K562 (cell line): ENCODE data around the gene NHS. TPM values are rescaled to one million over a fixed set of nuclear protein-coding genes. Genes with fewer than 3 reads are reported as not detected.

Experiments used
- ATAC-seq: fragments of 200-7000 bp; cut with Tn5 transposase; 3 replicates; pipeline ENCODE4 v1.9.1; 2020; ENCODE audit warnings: moderate library complexity
- BruUV-seq: library from RNA; stranded (reverse); fragments of 400-500 nt; replicated peaks from 2 replicates; lab custom pipeline; 2021; lab: Mats Ljungman, UMichigan
- CTCF ChIA-PET: fragments of 300-600 bp; formaldehyde crosslinking; extraction: SDS; loops from one replicate; lab custom pipeline; 2021; ENCODE audit warnings: low intra/inter-chr PET ratio; lab: Yijun Ruan, JAX
- POLR2A ChIA-PET: fragments of 300-600, 350-650 bp; sonication (Branson Sonifier 250); formaldehyde crosslinking; extraction: SDS; loops from one replicate; lab custom pipeline; 2021; ENCODE audit warnings: antibody characterized with exemption, inconsistent platforms; lab: Yijun Ruan, JAX
- DNase-seq, 4 experiments: peaks; one replicate each; pipeline versions ENCODE4 v3.0.0 to v3.0.0-alpha.2; 2011 to 2018; ENCODE audit warnings: low spot score in 3 of 4, mixed read lengths in 3 of 4; ENCODE audit errors: extremely low read depth in 1 of 4
- FAIRE-seq: peaks from 2 replicates; lab custom pipeline; 2011; peaks lifted over from hg19 to GRCh38; lab: Jason Lieb, UNC
- H2AFZ ChIP-seq: 2 replicates; pipeline ENCODE4 v1.6.0; 2011; ENCODE audit warnings: low read depth, low read length, control low read depth, inconsistent platforms
- H3K27ac ChIP-seq: fragments of 200-600 bp; 3 replicates; pipeline ENCODE4 v1.8.0; 2011; ENCODE audit warnings: low read depth, mild to moderate bottlenecking, control low read depth, inconsistent platforms, low read length, moderate library complexity, mixed read lengths; ENCODE audit errors: extremely low read depth
- H3K27me3 ChIP-seq, 2 experiments: fragments of 300-600 bp in 1 of 2; 2 replicates in 1 of 2; 3 replicates in 1 of 2; pipeline versions ENCODE4 v1.6.0 to v1.8.0; 2011; ENCODE audit warnings: inconsistent platforms in 2 of 2, low read length in 2 of 2, mild to moderate bottlenecking in 1 of 2, mixed read lengths in 1 of 2, moderate library complexity in 1 of 2; ENCODE audit not compliant: control insufficient read depth in 2 of 2, insufficient read depth in 2 of 2
- H3K36me3 ChIP-seq: fragments of 300-600 bp; 3 replicates; pipeline ENCODE4 v1.8.0; 2011; ENCODE audit warnings: mild to moderate bottlenecking, low read length, inconsistent platforms; ENCODE audit not compliant: control insufficient read depth, insufficient read depth
- H3K4me1 ChIP-seq, 2 experiments: fragments of 200-600 bp in 1 of 2; replicated peaks in 1 of 2; 2 replicates in 1 of 2; 3 replicates in 1 of 2; pipeline versions ENCODE4 v1.5.1 to v1.8.0; 2011; ENCODE audit warnings: inconsistent platforms in 2 of 2, low read length in 2 of 2, mild to moderate bottlenecking in 1 of 2, mixed read lengths in 1 of 2, moderate library complexity in 1 of 2; ENCODE audit not compliant: control insufficient read depth in 2 of 2, insufficient read depth in 2 of 2
- H3K4me2 ChIP-seq: 2 replicates; pipeline ENCODE4 v1.6.1; 2011; ENCODE audit warnings: low read length, control low read depth, inconsistent platforms, mixed read lengths; ENCODE audit not compliant: insufficient read depth
- H3K4me3 ChIP-seq: fragments of 200-600 bp; sonication (generic), shearing (Covaris generic); 2 replicates; pipeline ENCODE4 v1.5.1; 2016; ENCODE audit warnings: control low read depth, inconsistent platforms
- H3K79me2 ChIP-seq: fragments of 200-600 bp; 3 replicates; pipeline ENCODE4 v1.8.0; 2011; ENCODE audit warnings: low read length, inconsistent platforms; ENCODE audit not compliant: control insufficient read depth, insufficient read depth
- H3K9ac ChIP-seq, 2 experiments: 2 replicates each; pipeline versions ENCODE4 v1.6.0 to v1.6.1; 2011; ENCODE audit warnings: low read depth in 2 of 2, low read length in 2 of 2, control low read depth in 1 of 2, inconsistent platforms in 1 of 2, mild to moderate bottlenecking in 1 of 2, mixed read lengths in 1 of 2; ENCODE audit not compliant: insufficient read depth in 1 of 2
- H3K9me1 ChIP-seq: one replicate; pipeline ENCODE4 v1.6.0; 2011; ENCODE audit warnings: inconsistent platforms, mild to moderate bottlenecking, low read length, moderate library complexity; ENCODE audit not compliant: control insufficient read depth, insufficient read depth
- H3K9me3 ChIP-seq: replicated peaks from 2 replicates; pipeline ENCODE4 v1.5.1; 2011; ENCODE audit warnings: low read depth, low read length, inconsistent platforms; ENCODE audit not compliant: control insufficient read depth, insufficient read depth
- H4K20me1 ChIP-seq: replicated peaks from 2 replicates; pipeline ENCODE4 v1.6.1; 2011; ENCODE audit warnings: low read length, inconsistent platforms, mixed read lengths; ENCODE audit not compliant: control insufficient read depth, insufficient read depth
- DACH1 ChIP-seq: fragments of 450-650 bp; IDR thresholded peaks from 2 replicates; pipeline ENCODE4 v1.6.1; 2018; ENCODE audit not compliant: partially characterized antibody
- DIDO1 ChIP-seq: fragments of 450-650 bp; IDR thresholded peaks from 2 replicates; pipeline ENCODE4 v1.6.1; 2016; ENCODE audit warnings: low read depth, missing biosample characterization, missing genetic modification characterization
- ELF1 ChIP-seq: fragments of 200-800 bp; sonication (Bioruptor generic); IDR thresholded peaks from 2 replicates; pipeline ENCODE4 v1.6.1; 2016; ENCODE audit warnings: missing genetic modification characterization, missing compliant biosample characterization
- ERF ChIP-seq: fragments of 450-650 bp; formaldehyde crosslinking; IDR thresholded peaks from 2 replicates; pipeline ENCODE4 v1.4.0; 2020; ENCODE audit warnings: mild to moderate bottlenecking, mixed read lengths
- ETV5 ChIP-seq: sonication (generic); formaldehyde crosslinking; IDR thresholded peaks from 2 replicates; pipeline ENCODE4 v1.4.0; 2020; ENCODE audit warnings: low read depth, mild to moderate bottlenecking, missing genetic modification reagents
- JUND ChIP-seq, 2 experiments: IDR thresholded peaks; 2 replicates in 1 of 2; 3 replicates in 1 of 2; pipeline ENCODE4 v1.6.1; 2011; ENCODE audit warnings: borderline replicate concordance in 2 of 2, low read depth in 2 of 2, low read length in 2 of 2, improper control_type of control experiment in 1 of 2, missing biosample characterization in 1 of 2, missing genetic modification characterization in 1 of 2, missing genetic modification reagents in 1 of 2
- KLF13 ChIP-seq: fragments of 450-650 bp; IDR thresholded peaks from 2 replicates; pipeline ENCODE4 v1.6.1; 2016; ENCODE audit warnings: missing genetic modification characterization, low read depth, mild to moderate bottlenecking, missing compliant biosample characterization, moderate library complexity, borderline replicate concordance
- LEF1 ChIP-seq: fragments of 450-650 bp; IDR thresholded peaks from 2 replicates; pipeline ENCODE4 v1.6.1; 2016; ENCODE audit warnings: mild to moderate bottlenecking
- NBN ChIP-seq: fragments of 450-650 bp; IDR thresholded peaks from 2 replicates; pipeline ENCODE4 v1.6.1; 2016; ENCODE audit warnings: low read depth, mild to moderate bottlenecking
- NCOR1 ChIP-seq: fragments of 450-650 bp; IDR thresholded peaks from 2 replicates; pipeline ENCODE4 v1.6.1; 2016; ENCODE audit warnings: mild to moderate bottlenecking, moderate library complexity
- SAFB ChIP-seq: fragments of 200-400 bp; formaldehyde crosslinking; IDR thresholded peaks from 2 replicates; pipeline ENCODE4 v1.6.1; 2017; ENCODE audit warnings: low read depth, low read length, borderline replicate concordance
- SIRT6 ChIP-seq: IDR thresholded peaks from one replicate; pipeline ENCODE4 v1.6.1; 2012; ENCODE audit warnings: low read depth, mild to moderate bottlenecking, control low read depth, inconsistent platforms, low read length, moderate library complexity
- SIX5 ChIP-seq, 2 experiments: IDR thresholded peaks; 2 replicates each; pipeline ENCODE4 v1.6.1; 2011; ENCODE audit warnings: low read length in 2 of 2, borderline replicate concordance in 1 of 2, low read depth in 1 of 2, mild to moderate bottlenecking in 1 of 2, moderate library complexity in 1 of 2; ENCODE audit not compliant: insufficient read depth in 1 of 2
- TEAD2 ChIP-seq: fragments of 450-650 bp; IDR thresholded peaks from 2 replicates; pipeline ENCODE4 v1.6.1; 2016; ENCODE audit warnings: missing genetic modification characterization, control low read depth, missing compliant biosample characterization
- TSC22D4 ChIP-seq: fragments of 450-650 bp; IDR thresholded peaks from 2 replicates; pipeline ENCODE4 v1.6.1; 2016; ENCODE audit warnings: missing genetic modification characterization, missing biosample characterization, control low read depth
- U2AF1 ChIP-seq: fragments of 200-400 bp; formaldehyde crosslinking; optimal IDR thresholded peaks from 2 replicates; pipeline ENCODE3; 2017; ENCODE audit warnings: mild to moderate bottlenecking, low read depth, low read length, moderate library complexity
- WHSC1 ChIP-seq: IDR thresholded peaks from one replicate; pipeline ENCODE4 v1.6.1; 2012; ENCODE audit warnings: low read length, control low read depth, inconsistent platforms
- ZNF133 ChIP-seq: fragments of 250-450 bp; sonication (Bioruptor Pico); IDR thresholded peaks from 2 replicates; pipeline ENCODE4 v1.4.0; 2020; ENCODE audit warnings: mild to moderate bottlenecking
- ZNF146 ChIP-seq: IDR thresholded peaks from one replicate; pipeline ENCODE4 v1.6.1; 2018; ENCODE audit warnings: missing compliant biosample characterization; ENCODE audit not compliant: unreplicated experiment
- ZNF766 ChIP-seq: fragments of 200-800 bp; sonication (Bioruptor generic); conservative IDR thresholded peaks from 2 replicates; pipeline ENCODE4 v1.6.1; 2016; ENCODE audit warnings: missing genetic modification characterization, missing compliant biosample characterization
- in situ Hi-C: fragments of 300-500 bp; cut with MboI; formaldehyde crosslinking; loops from 4 replicates; pipeline ENCODE4 v1.15.0; 2018; ENCODE audit warnings: inconsistent platforms, mixed read lengths
- intact Hi-C: fragments of 100-400 bp; cut with micrococcal nuclease; formaldehyde crosslinking; loops from 2 replicates; pipeline ENCODE4 v1.14.2; 2022
- polyA plus RNA-seq, 8 experiments: library from polyadenylated mRNA; depleted of rRNA in 4 of 8; stranded (reverse) in 5 of 8; unstranded in 3 of 8; fragments of >200 nt; fragmentation: Nextera tagmentation in 2 of 8; fragmentation: Illumina TruSeq in 1 of 8; extraction: Ambion mirVana in 2 of 8; extraction: Trizol in 1 of 8; gene quantifications; 2 replicates each; pipeline versions ENCODE4 v1.2.1 to v1.2.3, GENCODE V29; 2011 to 2014; ENCODE audit warnings: inconsistent platforms in 1 of 8, missing spikeins in 1 of 8
- total RNA-seq, 7 experiments: library from RNA; depleted of rRNA in 6 of 7; stranded (reverse); fragments of >200 nt in 6 of 7; fragmentation: Illumina TruSeq in 2 of 7; extraction: Trizol in 2 of 7; gene quantifications; 2 replicates each; pipeline versions ENCODE4 v1.2.1 to v1.2.3, GENCODE V29; 2011 to 2021; ENCODE audit warnings: low replicate concordance in 1 of 7
- TF ChIP-seq, protein P1 (sequence below), 2 experiments: fragments of 450-650 bp; IDR thresholded peaks; 2 replicates each; pipeline ENCODE4 v1.6.1; 2016
- TF ChIP-seq, protein P2 (sequence below), 2 experiments: fragments of 450-650 bp; conservative IDR thresholded peaks; 2 replicates each; pipeline ENCODE4 v1.6.1; 2017; ENCODE audit warnings: mild to moderate bottlenecking in 2 of 2, moderate library complexity in 2 of 2

The NHS gene
- total and polyA plus RNA-seq, 9 of the 15 experiments (the other 6 are each of a cell fraction or from before 2014, with no cell fraction given): 0.02 TPM; not detected in 8

DNA sequence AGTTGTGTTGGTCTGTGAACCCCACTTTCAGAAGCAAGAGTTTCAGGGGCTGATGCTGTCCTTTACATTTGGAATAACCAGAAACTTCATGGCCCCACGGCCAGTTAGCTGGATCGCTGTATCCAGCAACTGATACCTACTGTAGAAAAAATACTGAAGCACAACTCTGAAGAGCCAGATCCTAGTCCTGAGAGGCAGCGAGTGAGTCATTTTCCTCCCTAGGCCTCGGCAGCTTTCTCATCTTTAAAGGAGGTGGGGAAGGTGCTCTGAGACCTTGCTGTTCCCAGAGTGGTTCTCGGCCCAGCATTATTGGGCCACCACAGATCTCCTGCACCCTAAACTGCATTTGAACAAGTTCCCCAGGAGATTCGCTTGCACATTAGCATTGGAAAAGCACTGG, 63.2 kb downstream of the NHS start (continued):
- no peak for TF ChIP-seq DACH1
- TF ChIP-seq ZNF766 (CRISPR knock-in tag): no peak
- no peak for TF ChIP-seq NCOR1
- TF ChIP-seq JUND (IDR thresholded peaks at IDR 0.05; ENCODE audit: borderline replicate concordance, low read depth, low read length): no peak
- no peak for TF ChIP-seq JUND (tag; IDR thresholded peaks at IDR 0.05; ENCODE audit: borderline replicate concordance, low read depth, low read length)
- TF ChIP-seq ZNF146 (CRISPR knock-in tag): no peak
- TF ChIP-seq LEF1: no peak
- TF ChIP-seq, all 486 proteins: peak for 0

DNA sequence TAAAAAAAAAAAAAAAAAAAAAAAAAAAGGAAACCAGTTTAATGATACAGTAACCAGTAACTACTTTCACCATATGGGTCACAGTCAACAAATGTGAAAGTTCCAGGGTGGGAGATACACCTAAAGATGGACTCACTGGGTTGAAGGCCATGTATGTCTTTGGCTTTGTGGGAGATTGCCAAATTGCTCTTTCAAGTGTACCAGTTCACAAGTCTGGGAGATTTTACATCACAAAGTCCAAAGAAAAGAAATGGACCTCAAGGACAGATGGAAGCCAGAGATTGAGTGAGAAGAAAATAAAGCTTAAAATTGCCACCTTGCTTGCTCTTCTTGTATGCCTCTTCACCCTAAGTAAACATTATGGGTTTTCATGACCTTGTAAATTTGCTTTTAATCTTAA, 65.3 kb downstream of the NHS start:
- ChIA-PET POLR2A (no interaction called here), CTCF (no interaction called here)
- H3K79me2 ChIP-seq: no peaks in the 10 kb centered on the region
- H3K27ac ChIP-seq: no peak overlapping the region
- no peak for FAIRE-seq
- H3K36me3 ChIP-seq: no peaks in the 10 kb centered on the region
- intact Hi-C loops: no loop called here
- no peak overlapping the region for H2AFZ ChIP-seq
- no peaks in the 10 kb centered on the region for H3K9me3 ChIP-seq
- H3K27me3 ChIP-seq: no peaks in the 10 kb centered on the region
- no peaks in the 10 kb centered on the region for H4K20me1 ChIP-seq
- H3K4me1 ChIP-seq: no peaks in the 10 kb centered on the region
- H3K4me2 ChIP-seq: no peak overlapping the region
- no TSS peak for BruUV-seq
- no peak for ATAC-seq
- no peak overlapping the region for H3K4me3 ChIP-seq
- no peak overlapping the region for H3K9ac ChIP-seq
- in situ Hi-C loops: no loop called here
- no peak for DNase-seq
- H3K9me1 ChIP-seq: no peaks in the 10 kb centered on the region
- TF ChIP-seq ELF1 (no peak), NBN (no peak), WHSC1 (no peak), SIX5 (IDR thresholded peaks at IDR 0.05; ENCODE audit: borderline replicate concordance in 1 of 2, insufficient read depth in 1 of 2, low read depth in 1 of 2, low read length in 2 of 2) (no peak), SAFB (no peak), KLF13 (no peak), U2AF1 (no peak), TEAD2 (tag) (no peak), SIRT6 (no peak), ETV5 (no peak), TSC22D4 (tag) (no peak), DIDO1 (tag) (no peak), ZNF133 (no peak), ERF (CRISPR knock-in tag) (no peak)
- TF ChIP-seq, protein P1, sequence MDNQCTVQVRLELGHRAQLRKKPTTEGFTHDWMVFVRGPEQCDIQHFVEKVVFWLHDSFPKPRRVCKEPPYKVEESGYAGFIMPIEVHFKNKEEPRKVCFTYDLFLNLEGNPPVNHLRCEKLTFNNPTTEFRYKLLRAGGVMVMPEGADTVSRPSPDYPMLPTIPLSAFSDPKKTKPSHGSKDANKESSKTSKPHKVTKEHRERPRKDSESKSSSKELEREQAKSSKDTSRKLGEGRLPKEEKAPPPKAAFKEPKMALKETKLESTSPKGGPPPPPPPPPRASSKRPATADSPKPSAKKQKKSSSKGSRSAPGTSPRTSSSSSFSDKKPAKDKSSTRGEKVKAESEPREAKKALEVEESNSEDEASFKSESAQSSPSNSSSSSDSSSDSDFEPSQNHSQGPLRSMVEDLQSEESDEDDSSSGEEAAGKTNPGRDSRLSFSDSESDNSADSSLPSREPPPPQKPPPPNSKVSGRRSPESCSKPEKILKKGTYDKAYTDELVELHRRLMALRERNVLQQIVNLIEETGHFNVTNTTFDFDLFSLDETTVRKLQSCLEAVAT (IDR thresholded peaks at IDR 0.05): no peak
- TF ChIP-seq, protein P2, sequence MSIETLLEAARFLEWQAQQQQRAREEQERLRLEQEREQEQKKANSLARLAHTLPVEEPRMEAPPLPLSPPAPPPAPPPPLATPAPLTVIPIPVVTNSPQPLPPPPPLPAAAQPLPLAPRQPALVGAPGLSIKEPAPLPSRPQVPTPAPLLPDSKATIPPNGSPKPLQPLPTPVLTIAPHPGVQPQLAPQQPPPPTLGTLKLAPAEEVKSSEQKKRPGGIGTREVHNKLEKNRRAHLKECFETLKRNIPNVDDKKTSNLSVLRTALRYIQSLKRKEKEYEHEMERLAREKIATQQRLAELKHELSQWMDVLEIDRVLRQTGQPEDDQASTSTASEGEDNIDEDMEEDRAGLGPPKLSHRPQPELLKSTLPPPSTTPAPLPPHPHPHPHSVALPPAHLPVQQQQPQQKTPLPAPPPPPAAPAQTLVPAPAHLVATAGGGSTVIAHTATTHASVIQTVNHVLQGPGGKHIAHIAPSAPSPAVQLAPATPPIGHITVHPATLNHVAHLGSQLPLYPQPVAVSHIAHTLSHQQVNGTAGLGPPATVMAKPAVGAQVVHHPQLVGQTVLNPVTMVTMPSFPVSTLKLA (conservative IDR thresholded peaks at IDR 0.05): no peak
